HFF-Myc (cell line): Measurements from ENCODE around the gene SCAF1.

Source experiments
- DNase-seq: peaks from one replicate; pipeline ENCODE4 v3.0.0-alpha.2; 2011; ENCODE audit warnings: low read depth; ENCODE audit errors: extremely low read depth
- H3K4me3 ChIP-seq: replicated peaks from 2 replicates; pipeline ENCODE4 v1.5.1; 2011; ENCODE audit warnings: low read depth, mild to moderate bottlenecking, control low read depth, low read length
- TF ChIP-seq, protein P1 (sequence below): IDR thresholded peaks from 2 replicates; pipeline ENCODE4 v1.5.1; 2012; ENCODE audit warnings: mild to moderate bottlenecking, low read depth, low read length, control low read depth; ENCODE audit errors: missing control alignments

SCAF1 gene

GRCh38 chr19:49601482-49602038 is 40.4 kb upstream of the SCAF1 start:
- H3K4me3 ChIP-seq, result no peak overlapping the region
- TF ChIP-seq, protein P1, sequence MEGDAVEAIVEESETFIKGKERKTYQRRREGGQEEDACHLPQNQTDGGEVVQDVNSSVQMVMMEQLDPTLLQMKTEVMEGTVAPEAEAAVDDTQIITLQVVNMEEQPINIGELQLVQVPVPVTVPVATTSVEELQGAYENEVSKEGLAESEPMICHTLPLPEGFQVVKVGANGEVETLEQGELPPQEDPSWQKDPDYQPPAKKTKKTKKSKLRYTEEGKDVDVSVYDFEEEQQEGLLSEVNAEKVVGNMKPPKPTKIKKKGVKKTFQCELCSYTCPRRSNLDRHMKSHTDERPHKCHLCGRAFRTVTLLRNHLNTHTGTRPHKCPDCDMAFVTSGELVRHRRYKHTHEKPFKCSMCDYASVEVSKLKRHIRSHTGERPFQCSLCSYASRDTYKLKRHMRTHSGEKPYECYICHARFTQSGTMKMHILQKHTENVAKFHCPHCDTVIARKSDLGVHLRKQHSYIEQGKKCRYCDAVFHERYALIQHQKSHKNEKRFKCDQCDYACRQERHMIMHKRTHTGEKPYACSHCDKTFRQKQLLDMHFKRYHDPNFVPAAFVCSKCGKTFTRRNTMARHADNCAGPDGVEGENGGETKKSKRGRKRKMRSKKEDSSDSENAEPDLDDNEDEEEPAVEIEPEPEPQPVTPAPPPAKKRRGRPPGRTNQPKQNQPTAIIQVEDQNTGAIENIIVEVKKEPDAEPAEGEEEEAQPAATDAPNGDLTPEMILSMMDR, result no peak
- no peak for DNase-seq

- no peak for DNase-seq
- H3K4me3 ChIP-seq, result no peak overlapping the region
- TF ChIP-seq, protein P1, result no peak
Measured at GRCh38 chr19:49602806-49603205, 39.2 kb upstream of the SCAF1 start.

DNA sequence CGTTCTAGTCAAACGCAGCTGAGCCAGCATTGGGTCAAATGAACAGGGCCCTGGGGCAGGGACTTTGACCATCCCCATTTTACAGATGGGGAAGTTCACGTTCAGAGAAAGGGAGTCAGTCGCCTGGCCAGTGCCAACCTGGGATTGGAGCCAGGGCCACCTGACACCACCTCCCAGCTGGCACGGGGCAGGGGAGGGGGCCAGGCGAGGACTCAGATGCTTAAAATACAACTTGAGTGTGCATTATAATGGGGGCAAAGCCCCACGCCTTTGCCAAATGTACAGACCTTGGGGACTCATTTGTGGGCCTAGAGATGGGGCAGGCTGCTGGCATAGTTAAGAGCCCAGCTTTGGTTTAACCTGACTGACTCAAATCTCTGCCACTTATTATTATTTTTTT is 36.4 kb upstream of the SCAF1 start:
- DNase-seq, result no peak

DNA sequence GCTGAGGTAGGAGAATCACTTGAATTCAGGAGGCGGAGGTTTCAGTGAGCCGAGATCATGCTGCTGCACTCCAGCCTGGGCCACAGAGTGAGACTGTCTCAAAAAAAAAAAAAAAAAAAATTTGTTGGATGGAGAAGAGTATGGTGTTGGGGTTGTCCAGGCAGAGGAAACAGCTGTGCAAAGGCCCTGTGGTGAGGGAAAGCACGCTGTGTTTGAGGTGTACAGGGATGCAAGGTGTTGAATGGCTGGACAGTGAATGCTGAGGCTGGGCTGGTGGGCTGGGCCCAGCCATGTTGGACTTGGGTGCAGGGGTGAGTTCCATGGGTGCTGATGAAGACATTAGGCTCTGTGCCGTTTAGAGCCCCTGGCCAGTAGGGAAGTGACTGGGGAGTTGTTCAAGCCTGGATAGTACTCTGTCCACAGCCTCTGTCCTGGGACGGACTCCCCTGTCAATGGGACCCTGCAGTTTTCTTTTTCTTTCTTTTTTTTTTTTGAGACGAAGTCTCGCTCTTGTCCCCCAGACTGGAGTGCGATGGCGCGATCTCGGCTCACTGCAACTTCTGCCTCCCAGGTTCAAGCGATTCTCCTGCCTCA is 32.4 kb upstream of the SCAF1 start:
- TF ChIP-seq, protein P1, result no peak
- no peak overlapping the region for H3K4me3 ChIP-seq
- no peak for DNase-seq

More for the DNA sequence above, 36.4 kb upstream of the SCAF1 start:
- TF ChIP-seq, protein P1, result no peak
- no peak overlapping the region for H3K4me3 ChIP-seq

GRCh38 chr19:49613374-49613773 is 28.6 kb upstream of the SCAF1 start:
- no peak for DNase-seq
- TF ChIP-seq, protein P1, result no peak
- no peak overlapping the region for H3K4me3 ChIP-seq

- peak; percentile 44 for DNase-seq
- H3K4me3 ChIP-seq, result no peak overlapping the region
- TF ChIP-seq, protein P1, result peak; percentile 24
Measured at GRCh38 chr19:49614096-49614833, 27.7 kb upstream of the SCAF1 start.

DNA sequence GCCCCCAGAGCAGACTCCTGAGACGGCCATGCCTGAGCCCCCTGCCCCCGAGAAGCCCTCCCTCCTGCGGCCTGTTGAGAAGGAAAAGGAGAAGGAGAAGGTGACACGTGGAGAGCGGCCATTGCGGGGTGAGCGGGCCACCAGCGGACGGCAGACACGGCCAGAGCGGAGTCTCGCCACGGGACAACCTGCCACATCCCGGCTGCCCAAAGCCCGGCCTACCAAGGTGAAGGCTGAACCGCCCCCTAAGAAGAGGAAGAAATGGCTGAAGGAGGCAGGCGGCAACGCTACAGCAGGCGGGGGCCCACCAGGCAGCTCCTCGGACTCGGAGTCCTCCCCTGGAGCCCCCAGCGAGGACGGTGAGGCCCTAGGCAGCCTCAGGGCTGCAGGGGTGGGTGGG is 26.1 kb upstream of the SCAF1 start:
- no peak for DNase-seq

More for the DNA sequence above, 26.1 kb upstream of the SCAF1 start:
- TF ChIP-seq, protein P1, result no peak
- H3K4me3 ChIP-seq, result no peak overlapping the region
